ENCODE measurements around the gene CNIH3.

Gene CNIH3

DNA sequence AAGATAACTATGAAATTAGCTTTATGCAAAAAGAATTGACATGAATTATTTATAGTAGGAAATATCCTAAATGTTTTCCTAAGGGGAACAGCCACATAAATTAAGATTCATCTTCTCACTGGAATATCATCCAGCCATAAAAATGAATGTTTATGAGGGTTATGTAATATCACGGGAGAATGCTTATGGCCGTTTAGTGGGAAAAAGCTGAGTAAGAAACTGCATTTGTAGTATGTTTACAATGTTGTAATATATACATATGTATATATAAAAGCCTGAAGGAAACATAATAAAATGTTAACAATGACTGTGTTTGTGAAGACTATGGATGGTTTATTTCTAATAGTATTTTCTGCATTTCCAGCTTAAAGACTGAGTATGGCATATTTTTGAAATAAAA, 161.1 kb downstream of the CNIH3 start:
- DNase-seq (ENCODE audit: low read depth): no peak

DNA sequence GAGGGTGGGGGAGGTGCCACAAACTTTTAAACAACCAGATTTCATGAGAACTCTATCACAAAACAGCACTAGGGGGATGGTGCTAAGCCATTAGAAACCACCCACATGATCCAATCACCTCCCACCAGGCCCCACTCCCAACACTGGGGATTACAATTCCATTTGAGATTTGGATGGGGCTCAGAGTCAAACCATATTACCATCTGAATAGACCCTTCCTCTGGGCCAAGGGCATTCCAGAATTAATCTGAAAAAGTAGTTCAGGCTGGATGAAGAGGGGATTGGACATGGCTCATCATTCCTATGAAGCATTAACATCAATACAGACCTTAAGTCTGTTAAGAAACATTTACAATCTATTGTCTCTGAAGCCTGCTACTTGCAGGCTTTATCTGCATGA, 163.4 kb downstream of the CNIH3 start:
- DNase-seq (ENCODE audit: low read depth): no peak

DNA sequence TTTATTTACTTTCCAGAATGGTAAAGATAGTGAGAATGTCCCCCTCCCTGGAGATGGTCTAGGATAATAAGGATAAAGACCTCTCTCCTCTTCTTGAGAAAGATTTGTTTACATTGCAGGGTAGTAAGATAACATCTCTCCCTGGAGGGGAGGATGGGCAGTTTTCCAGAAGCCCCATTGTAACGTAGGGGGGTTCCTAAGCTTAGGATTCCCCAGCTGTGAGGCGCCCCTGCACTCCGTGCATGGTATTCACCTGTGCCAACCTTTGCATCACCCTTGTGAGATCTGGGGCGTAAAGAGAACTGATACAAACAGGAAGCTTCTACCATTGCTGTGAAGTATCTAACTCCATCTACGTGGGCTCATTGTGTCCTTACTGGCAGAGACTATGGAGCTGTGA, 164.6 kb downstream of the CNIH3 start:
- DNase-seq (ENCODE audit: low read depth): no peak

DNA sequence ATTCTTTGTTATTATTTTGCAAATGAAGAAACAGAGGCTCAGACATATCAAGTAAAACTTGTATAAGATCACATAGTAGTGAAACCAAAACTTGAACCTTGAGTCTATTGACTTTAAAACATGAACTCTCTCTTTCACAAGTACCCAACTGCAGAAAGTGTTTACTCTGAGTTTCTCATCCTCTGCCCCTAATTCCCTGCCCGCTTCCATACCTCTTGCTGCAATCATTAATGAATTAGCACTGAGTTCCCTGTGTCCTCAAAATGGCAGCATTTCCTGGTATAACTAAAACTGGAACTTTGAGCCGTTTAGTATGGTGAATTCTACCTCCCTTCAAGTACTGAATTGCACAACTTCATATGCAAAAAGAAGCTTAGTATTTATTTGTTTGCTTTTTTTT, 165.7 kb downstream of the CNIH3 start:
- no peak for DNase-seq (ENCODE audit: low read depth)

DNA sequence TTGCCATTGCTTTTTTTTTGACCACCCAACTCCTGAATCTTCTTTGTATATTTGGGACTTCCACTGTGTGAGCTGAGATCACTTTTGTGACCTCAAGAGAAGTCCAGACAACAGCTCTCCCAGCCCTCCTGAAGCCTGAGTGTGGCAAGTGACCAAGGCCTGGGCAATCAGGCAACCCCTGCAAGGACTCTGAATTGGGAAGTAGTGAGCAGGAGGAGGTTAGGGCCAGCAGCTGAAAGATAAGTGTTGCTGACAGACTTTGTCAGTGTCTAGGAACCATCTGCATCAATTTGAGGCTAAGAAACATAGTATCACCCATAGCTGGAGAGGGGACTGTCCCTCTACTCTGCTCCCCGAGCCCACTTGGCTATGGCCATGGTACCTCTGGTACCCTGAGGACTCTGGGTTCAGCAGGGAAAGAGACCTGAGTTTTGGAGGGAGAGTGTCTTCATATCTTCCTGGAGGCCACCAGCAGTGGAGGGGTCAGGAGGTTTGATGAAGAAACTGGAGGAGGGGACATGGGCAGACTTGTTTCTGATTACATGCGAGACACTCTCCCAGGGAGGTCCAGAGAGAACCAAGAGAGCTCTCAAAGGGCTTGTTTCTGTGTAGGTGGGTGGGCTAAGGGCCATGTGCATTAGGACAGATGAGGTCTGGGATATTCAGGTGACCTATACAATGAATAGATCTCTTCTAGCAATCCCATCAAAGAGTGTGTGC, 166.3 kb downstream of the CNIH3 start:
- no peak for DNase-seq (ENCODE audit: low read depth)

DNA sequence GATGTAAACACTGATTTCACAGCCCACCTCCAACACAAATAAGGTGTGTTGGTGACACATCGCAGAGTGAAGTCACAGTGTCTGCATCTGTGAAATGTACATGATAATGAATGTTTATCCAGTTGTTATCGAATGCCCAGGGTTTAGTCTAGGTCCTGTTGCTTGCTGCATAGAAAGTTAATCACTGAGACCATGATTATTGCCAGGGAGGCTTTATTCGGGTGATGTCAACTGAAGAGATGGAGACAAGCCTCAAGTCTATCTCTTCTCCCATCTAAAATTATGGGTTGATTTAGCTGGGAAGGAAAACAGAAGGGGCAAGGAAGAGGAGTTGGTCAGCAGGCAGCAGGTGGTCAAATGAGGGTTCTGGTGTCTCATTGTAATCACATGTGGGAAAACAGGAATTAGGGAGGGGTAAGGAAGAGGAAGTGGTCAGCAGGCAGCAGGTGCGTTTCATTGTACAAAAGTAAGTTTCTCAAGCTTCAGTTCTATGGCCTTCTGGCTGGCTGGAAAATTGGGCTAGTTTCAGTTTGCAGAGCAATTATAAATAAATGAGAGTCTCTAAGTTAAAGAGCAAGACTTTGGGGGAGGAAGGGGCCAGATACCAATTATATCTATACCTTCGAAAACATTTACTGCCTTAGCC, 167.0 kb downstream of the CNIH3 start:
- no peak for DNase-seq (ENCODE audit: low read depth)

DNA sequence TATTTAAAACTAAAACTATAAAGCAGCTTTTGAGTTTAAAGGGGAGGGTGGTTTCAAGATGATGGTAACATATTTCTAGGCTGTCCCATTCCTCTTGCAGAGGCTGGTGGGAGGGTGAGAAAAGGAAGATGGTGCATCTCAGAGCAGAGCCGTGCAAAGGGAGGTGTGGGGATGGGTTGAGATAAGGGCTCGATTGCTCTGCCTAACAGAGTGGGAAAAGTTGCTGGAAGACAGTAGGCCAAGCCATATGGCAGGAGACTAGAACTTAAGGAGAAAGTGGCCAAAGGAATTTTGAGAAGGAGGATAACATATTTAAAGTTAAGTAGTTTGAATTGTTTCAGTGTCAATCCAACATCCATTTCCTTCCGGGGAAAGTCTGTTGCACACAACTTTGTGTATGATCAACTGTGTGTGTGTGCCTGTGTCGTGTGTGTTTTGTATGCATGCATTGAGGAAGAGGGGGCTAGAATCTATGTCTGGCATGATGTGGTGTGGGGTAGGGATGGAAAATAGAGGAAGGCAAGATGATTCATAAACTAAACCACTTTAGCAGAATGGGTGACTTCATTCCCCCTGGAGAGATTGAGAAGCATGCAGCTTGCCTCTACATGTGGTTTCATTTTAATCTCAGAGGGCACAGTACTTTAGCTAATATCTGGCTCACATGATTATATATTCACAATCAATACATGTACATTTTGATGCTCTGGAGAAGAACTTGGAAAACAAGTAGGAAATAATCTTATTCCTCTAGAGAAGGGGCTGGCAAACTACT, 168.3 kb downstream of the CNIH3 start:
- no peak for DNase-seq (ENCODE audit: low read depth)

DNA sequence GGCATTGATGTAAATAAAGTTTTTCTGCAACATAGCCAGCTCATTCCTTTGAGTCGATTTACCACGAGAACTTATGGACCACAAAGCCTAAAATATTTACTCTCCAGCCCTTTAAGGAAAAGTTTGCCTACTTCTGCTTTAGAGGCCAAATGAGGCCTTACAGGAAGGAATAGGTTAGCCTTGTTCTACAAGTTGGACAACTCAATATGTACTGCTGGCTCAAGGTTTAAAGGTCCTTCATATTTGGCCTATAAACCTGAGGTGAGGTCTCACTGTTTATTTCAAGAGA, 168.9 kb downstream of the CNIH3 start:
- no peak for DNase-seq (ENCODE audit: low read depth)

DNA sequence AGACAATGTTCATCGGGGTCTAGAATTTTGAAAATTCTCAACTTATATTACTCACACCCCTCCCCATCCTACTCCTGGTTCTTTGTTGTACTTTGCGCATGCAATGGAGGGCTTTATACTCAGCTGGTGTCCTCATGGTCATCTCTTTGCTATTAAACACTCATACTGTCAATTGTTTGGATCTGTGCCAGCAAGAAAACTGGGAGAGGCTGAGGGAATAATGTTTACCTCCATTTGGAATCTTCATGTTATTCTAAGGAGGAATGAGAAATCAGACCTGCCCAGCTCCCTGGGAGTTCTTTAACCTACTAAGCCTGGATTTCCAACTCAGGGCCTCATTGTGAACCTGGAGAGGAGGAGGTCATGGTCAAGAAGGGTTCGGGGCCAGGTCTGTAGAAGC, 169.5 kb downstream of the CNIH3 start:
- no peak for DNase-seq (ENCODE audit: low read depth)

DNA sequence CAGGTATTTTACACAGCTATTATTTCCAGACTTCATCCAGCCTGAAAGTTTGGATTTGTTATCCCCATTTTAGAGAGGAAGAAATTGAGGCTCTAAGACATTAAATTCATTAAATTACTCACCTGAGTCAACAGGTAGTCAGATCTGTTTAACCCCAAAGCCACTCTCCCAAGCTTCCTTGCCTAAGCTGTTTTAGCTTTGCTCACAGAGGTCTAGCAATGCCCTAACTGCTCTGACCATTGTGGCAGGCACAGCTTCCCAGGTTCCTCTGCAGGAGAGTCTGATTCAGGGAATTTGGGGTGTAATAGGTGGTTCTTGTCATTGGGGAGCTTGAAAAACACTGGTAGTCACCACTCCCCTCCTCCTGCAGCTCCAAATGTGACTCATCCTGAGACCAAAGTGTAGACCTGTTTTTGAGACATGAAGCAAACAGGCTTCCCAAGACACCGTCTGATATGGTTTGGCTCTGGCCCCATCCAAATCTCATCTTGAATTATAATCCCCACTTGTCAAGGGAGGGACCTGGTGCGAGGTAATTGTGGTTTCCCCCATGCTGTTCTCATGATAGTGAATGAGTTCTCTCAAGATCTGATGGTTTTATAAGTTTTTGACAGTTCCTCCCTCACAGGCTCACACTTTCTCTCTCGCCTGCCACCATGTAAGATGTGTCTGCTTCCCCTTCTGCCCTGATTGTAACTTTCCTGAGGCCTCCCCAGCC, 170.6 kb downstream of the CNIH3 start:
- no peak for DNase-seq (ENCODE audit: low read depth)

DNA sequence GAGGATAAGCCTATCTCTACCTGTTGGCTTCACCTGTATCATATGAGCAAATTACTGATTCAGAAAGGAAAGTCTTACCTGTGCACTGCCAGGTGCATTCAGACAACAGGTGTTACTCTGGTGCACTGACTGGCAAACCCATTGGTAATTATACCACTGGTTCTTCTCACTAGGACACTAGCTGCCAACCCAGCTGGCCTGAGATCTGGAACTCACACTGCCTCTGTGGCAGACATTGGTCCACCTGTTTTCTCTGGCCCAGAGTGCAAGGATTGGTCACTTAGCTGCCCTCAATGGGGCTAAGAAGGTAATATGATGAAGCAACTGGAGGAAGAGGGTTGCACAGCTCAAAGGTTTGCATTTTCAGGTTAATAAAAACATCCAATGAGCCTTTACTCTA, 173.2 kb downstream of the CNIH3 start:
- no peak for DNase-seq (ENCODE audit: low read depth)
